IMR-90 (cell line): ENCODE data around the gene SLIT3. TPM values are rescaled to one million over a fixed set of nuclear protein-coding genes. Genes with fewer than 3 reads are reported as not detected.

Experiments used
- ATAC-seq: fragments of 200-7000 bp; cut with Tn5 transposase; 2 replicates; pipeline ENCODE4 v1.9.1; 2020; ENCODE audit warnings: low read depth, mild to moderate bottlenecking, moderate library complexity
- BruUV-seq: library from RNA; stranded (reverse); fragments of 400-500 nt; replicated peaks from 2 replicates; lab custom pipeline; 2021; lab: Mats Ljungman, UMichigan
- CTCF ChIA-PET: fragments of 300-600 bp; formaldehyde crosslinking; extraction: SDS; loops from one replicate; lab custom pipeline; 2021; ENCODE audit warnings: antibody characterized with exemption; lab: Yijun Ruan, JAX
- POLR2A ChIA-PET: fragments of 300-600 bp; sonication (Branson Sonifier 250); formaldehyde crosslinking; loops from one replicate; lab custom pipeline; 2022; ENCODE audit warnings: antibody characterized with exemption; ENCODE audit not compliant: unreplicated experiment; lab: Charles Lee
- DNase-seq: peaks from one replicate; pipeline ENCODE4 v3.0.0; 2013
- H2AFZ ChIP-seq: replicated peaks from 2 replicates; pipeline ENCODE3; 2013; ENCODE audit warnings: low read length, mild to moderate bottlenecking; ENCODE audit not compliant: poor library complexity
- H2AK5ac ChIP-seq: 2 replicates; pipeline ENCODE4 v1.6.1; 2013; ENCODE audit warnings: low read depth, low read length, inconsistent platforms
- H2AK9ac ChIP-seq: replicated peaks from 2 replicates; pipeline ENCODE3; 2013; ENCODE audit warnings: mild to moderate bottlenecking, low read depth, low read length, moderate library complexity; ENCODE audit not compliant: poor library complexity
- H2BK120ac ChIP-seq: 2 replicates; pipeline ENCODE4 v1.6.1; 2013; ENCODE audit warnings: low read depth, low read length, inconsistent platforms
- H2BK15ac ChIP-seq: 3 replicates; pipeline ENCODE4 v1.6.1; 2013; ENCODE audit warnings: low read depth, low read length, inconsistent platforms
- H2BK20ac ChIP-seq: 2 replicates; pipeline ENCODE4 v1.6.1; 2013; ENCODE audit warnings: low read depth, mild to moderate bottlenecking, inconsistent platforms, low read length, moderate library complexity
- H2BK5ac ChIP-seq: 2 replicates; pipeline ENCODE4 v1.6.1; 2013; ENCODE audit warnings: mild to moderate bottlenecking, low read depth, low read length, inconsistent platforms; ENCODE audit not compliant: poor library complexity, severe bottlenecking
- H3K14ac ChIP-seq: replicated peaks from 2 replicates; pipeline ENCODE4 v1.6.1; 2013; ENCODE audit warnings: low read depth, low read length, inconsistent platforms
- H3K18ac ChIP-seq: 2 replicates; pipeline ENCODE4 v1.6.1; 2013; ENCODE audit warnings: low read depth, low read length, control low read depth
- H3K23ac ChIP-seq: 2 replicates; pipeline ENCODE4 v1.6.1; 2013; ENCODE audit warnings: low read depth, low read length, inconsistent platforms
- H3K27ac ChIP-seq: 2 replicates; pipeline ENCODE4 v1.5.1; 2013; ENCODE audit warnings: mild to moderate bottlenecking, control low read depth, low read length; ENCODE audit not compliant: insufficient read depth
- H3K27me3 ChIP-seq: 2 replicates; pipeline ENCODE4 v1.6.1; 2013; ENCODE audit warnings: low read length; ENCODE audit not compliant: control insufficient read depth, insufficient read depth
- H3K36me3 ChIP-seq: 2 replicates; pipeline ENCODE4 v1.6.1; 2013; ENCODE audit warnings: low read length, mixed read lengths; ENCODE audit not compliant: control insufficient read depth, insufficient read depth
- H3K4ac ChIP-seq: 2 replicates; pipeline ENCODE4 v1.6.1; 2013; ENCODE audit warnings: low read depth, low read length, inconsistent platforms
- H3K4me1 ChIP-seq: 2 replicates; pipeline ENCODE4 v1.6.1; 2013; ENCODE audit warnings: low read length, mixed read lengths; ENCODE audit not compliant: control insufficient read depth, insufficient read depth
- H3K4me2 ChIP-seq: 2 replicates; pipeline ENCODE4 v1.6.1; 2013; ENCODE audit warnings: low read depth, mild to moderate bottlenecking, control low read depth, low read length, moderate library complexity
- H3K4me3 ChIP-seq: 2 replicates; pipeline ENCODE4 v1.5.1; 2013; ENCODE audit warnings: low read depth, mild to moderate bottlenecking, control low read depth, low read length, moderate library complexity; ENCODE audit not compliant: insufficient read depth
- H3K56ac ChIP-seq: 2 replicates; pipeline ENCODE4 v1.6.1; 2013; ENCODE audit warnings: low read length, inconsistent platforms; ENCODE audit not compliant: insufficient read depth; ENCODE audit errors: extremely low read depth
- H3K79me1 ChIP-seq, 2 experiments: 2 replicates each; pipeline ENCODE4 v1.6.1; 2013; ENCODE audit warnings: low read length in 2 of 2, inconsistent platforms in 1 of 2, low read depth in 1 of 2
- H3K9ac ChIP-seq: 2 replicates; pipeline ENCODE4 v1.6.1; 2013; ENCODE audit warnings: low read depth, low read length, control low read depth
- H3K9me1 ChIP-seq: 2 replicates; pipeline ENCODE4 v1.6.1; 2013; ENCODE audit warnings: low read length, inconsistent platforms; ENCODE audit not compliant: insufficient read depth
- H3K9me3 ChIP-seq: 2 replicates; pipeline ENCODE4 v1.6.1; 2013; ENCODE audit warnings: low read length; ENCODE audit not compliant: control insufficient read depth, insufficient read depth
- H4K20me1 ChIP-seq: 2 replicates; pipeline ENCODE4 v1.6.1; 2013; ENCODE audit warnings: low read length, inconsistent platforms; ENCODE audit not compliant: insufficient read depth
- H4K5ac ChIP-seq: 2 replicates; pipeline ENCODE4 v1.6.1; 2013; ENCODE audit warnings: mild to moderate bottlenecking, low read depth, low read length, control low read depth
- H4K8ac ChIP-seq, 2 experiments: 2 replicates each; pipeline ENCODE4 v1.6.1; 2013; ENCODE audit warnings: low read depth in 2 of 2, low read length in 2 of 2, control low read depth in 1 of 2, inconsistent platforms in 1 of 2
- H4K91ac ChIP-seq: 2 replicates; pipeline ENCODE4 v1.6.1; 2013; ENCODE audit warnings: low read depth, low read length, inconsistent platforms; ENCODE audit not compliant: insufficient read depth
- MXI1 ChIP-seq: IDR thresholded peaks from 2 replicates; pipeline ENCODE4 v1.6.1; 2012; ENCODE audit warnings: low read depth, mild to moderate bottlenecking, low read length, moderate library complexity, borderline replicate concordance
- RFX5 ChIP-seq: IDR thresholded peaks from 2 replicates; pipeline ENCODE4 v1.8.0; 2012; ENCODE audit warnings: low read depth, mild to moderate bottlenecking, low read length, moderate library complexity
- WGBS, 2 experiments: methylation state at CpG; one replicate each; pipeline versions ENCODE4 v1.1.5 to v1.1.7; 2013; ENCODE audit warnings: missing lambda C conversion rate in 2 of 2; ENCODE audit not compliant: insufficient read length in 1 of 2; ENCODE audit errors: extremely low coverage in 2 of 2; 5-methylcytosine and 5-hydroxymethylcytosine counted together
- dilution Hi-C: fragments of 300-500 bp; cut with HindIII; formaldehyde crosslinking; loops from one replicate; pipeline ENCODE4 v1.14.3; 2018; ENCODE audit warnings: low sequenced_read_pairs; ENCODE audit not compliant: unreplicated experiment
- in situ Hi-C: fragments of 300-500 bp; cut with MboI; formaldehyde crosslinking; loops from 3 replicates; pipeline ENCODE4 v1.14.3; 2019; ENCODE audit warnings: low sequenced_read_pairs, inconsistent platforms, mixed read lengths
- intact Hi-C: fragments of 100-400 bp; cut with micrococcal nuclease; formaldehyde crosslinking; loops from 2 replicates; pipeline ENCODE4 v1.10.0; 2022
- polyA plus RNA-seq, 3 experiments: library from polyadenylated mRNA; depleted of rRNA; stranded (reverse); fragments of >200 nt; gene quantifications; 2 replicates each; pipeline ENCODE4 v1.2.3, GENCODE V29; 2012; ENCODE audit warnings: low replicate concordance in 1 of 3
- total RNA-seq: library from RNA; depleted of rRNA; stranded (reverse); fragments of >200 nt; gene quantifications from 2 replicates; pipeline ENCODE4 v1.2.3, GENCODE V29; 2012

Gene SLIT3
- total and polyA plus RNA-seq, 2 of the 4 experiments (the other 2 are of a cell fraction): 0.18 to 0.50 TPM

GRCh38 chr5:168916266-168916665, 384.7 kb downstream of the SLIT3 start:
- Histone ChIP-seq H3K4me3 (no peak overlapping the region), H3K27ac (no peak overlapping the region), H2BK120ac (no peak overlapping the region), H2BK20ac (no peak overlapping the region), H3K27me3 (no peaks in the 10 kb centered on the region), H3K9ac (no peak overlapping the region), H2AK9ac (no peak overlapping the region), H4K5ac (no peak overlapping the region), H3K18ac (no peak overlapping the region), H3K4me2 (no peak overlapping the region), H2BK5ac (no peak overlapping the region), H4K91ac (no peak overlapping the region), H3K23ac (no peak overlapping the region), H2BK15ac (no peak overlapping the region), H3K56ac (no peak overlapping the region), H2AFZ (peak overlapping the region; percentile 19), H4K20me1 (no peaks in the 10 kb centered on the region), H3K4me1 (no peaks in the 10 kb centered on the region), H3K14ac (no peak overlapping the region), H3K79me1 (no peaks in the 10 kb centered on the region), H4K8ac (no peak overlapping the region), H3K4ac (no peak overlapping the region), H3K9me1 (no peaks in the 10 kb centered on the region), H3K9me3 (no peaks in the 10 kb centered on the region), H2AK5ac (no peak overlapping the region), H3K36me3 (no peaks in the 10 kb centered on the region)
- DNase-seq (no peak), ATAC-seq (no peak)
- TF ChIP-seq MXI1: no peak
- no peak for TF ChIP-seq RFX5
- BruUV-seq: no TSS peak
- dilution Hi-C loops: no loop called here
- in situ Hi-C loops: no loop called here
- ChIA-PET POLR2A (no interaction called here), CTCF (no interaction called here)
- no CpG with 5 or more reads among the region's 5 CpGs for WGBS, 2 experiments
- intact Hi-C loops: no loop called here
